ENCODE results near the gene C4BPA. TPM values are rescaled to one million over a fixed set of nuclear protein-coding genes. Genes with fewer than 3 reads are reported as not detected.

C4BPA gene
- total RNA-seq, 1 experiment from 2014 or later: not detected

DNA sequence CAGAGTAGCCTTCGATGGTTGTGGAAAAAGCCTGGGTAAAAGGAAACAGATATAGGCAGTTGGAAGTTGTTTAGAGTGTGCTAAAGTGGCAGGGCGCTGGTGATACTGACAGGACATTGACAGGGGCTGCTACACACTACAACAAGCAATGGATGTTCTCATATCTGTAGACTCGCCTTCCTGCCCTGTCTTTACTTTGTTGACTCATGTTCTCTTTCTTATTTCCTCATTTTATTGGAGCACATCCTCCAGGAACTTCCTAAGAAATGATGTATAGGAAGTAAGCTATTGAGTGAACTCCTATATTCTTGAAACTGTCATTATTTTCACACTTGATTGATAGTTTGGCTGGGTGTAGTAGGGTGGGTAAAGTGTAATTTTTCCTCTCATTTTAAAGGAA, 51.0 kb downstream of the C4BPA start:
- H3K4me3 Mint-ChIP-seq: no peak overlapping the region
- no CpG with 5 or more reads among the region's 3 CpGs for WGBS (ENCODE audit: extremely low coverage, insufficient read length, low lambda C conversion rate)
- H3K36me3 Mint-ChIP-seq (ENCODE audit: insufficient read depth in 1 of 3, low read depth in 3 of 3): no peaks in the 10 kb centered on the region
- Histone ChIP-seq H3K9ac (ENCODE audit: extremely low read depth, insufficient read length, low read length) (no peak overlapping the region), H3K23ac (ENCODE audit: insufficient read length, low read depth, low read length) (no peak overlapping the region), H2BK15ac (ENCODE audit: low read depth, low read length) (no peak overlapping the region), H2BK5ac (ENCODE audit: insufficient read length, low read length) (no peak overlapping the region), H3K27ac (ENCODE audit: insufficient read length, low read depth, low read length) (no peak overlapping the region), H2AFZ (ENCODE audit: low read length) (no peak overlapping the region), H2AK5ac (ENCODE audit: insufficient read length, low read length) (no peak overlapping the region), H2BK12ac (ENCODE audit: insufficient read length, low read depth, low read length) (no peak overlapping the region), H3K4ac (ENCODE audit: low read depth, low read length) (no peak overlapping the region), H4K5ac (ENCODE audit: insufficient read length, low read depth, low read length) (no peak overlapping the region), H3K27me3 (ENCODE audit: insufficient read depth, low read length) (no peaks in the 10 kb centered on the region), H3T11ph (ENCODE audit: low read length) (no peak overlapping the region), H4K91ac (ENCODE audit: insufficient read length, low read depth, low read length) (no peak overlapping the region), H3K18ac (ENCODE audit: insufficient read length, low read depth, low read length) (no peak overlapping the region), H4K20me1 (ENCODE audit: control insufficient read depth, insufficient read depth, insufficient read length) (no peaks in the 10 kb centered on the region), H3K23me2 (ENCODE audit: insufficient read length, low read depth, low read length, poor library complexity, severe bottlenecking) (no peaks in the 10 kb centered on the region), H3K79me1 (ENCODE audit: insufficient read depth, low read depth, low read length, poor library complexity, severe bottlenecking) (no peaks in the 10 kb centered on the region), H2BK120ac (ENCODE audit: low read depth, low read length, poor library complexity, severe bottlenecking) (no peak overlapping the region), H3K56ac (ENCODE audit: insufficient read length, low read depth, low read length) (no peak overlapping the region), H3K4me2 (ENCODE audit: insufficient read depth, insufficient read length, low read length) (no peak overlapping the region), H3K4me1 (ENCODE audit: insufficient read depth, low read length) (no peaks in the 10 kb centered on the region), H4K8ac (replicated peaks; ENCODE audit: insufficient read length, low read depth, low read length) (no peak overlapping the region), H3K79me2 (ENCODE audit: insufficient read depth, low read length) (no peaks in the 10 kb centered on the region), H2BK20ac (ENCODE audit: low read depth, low read length, poor library complexity, severe bottlenecking) (no peak overlapping the region), H3K9me3 (ENCODE audit: control insufficient read depth, low read depth, low read length) (no peaks in the 10 kb centered on the region), H3K14ac (ENCODE audit: insufficient read depth, low read length) (no peak overlapping the region)
- H3K9me3 Mint-ChIP-seq: peaks cover 3 to 4% of the 10 kb centered on the region in 2 experiments; a peak in 3 of 5 replicates
- TF ChIP-seq, protein P1, sequence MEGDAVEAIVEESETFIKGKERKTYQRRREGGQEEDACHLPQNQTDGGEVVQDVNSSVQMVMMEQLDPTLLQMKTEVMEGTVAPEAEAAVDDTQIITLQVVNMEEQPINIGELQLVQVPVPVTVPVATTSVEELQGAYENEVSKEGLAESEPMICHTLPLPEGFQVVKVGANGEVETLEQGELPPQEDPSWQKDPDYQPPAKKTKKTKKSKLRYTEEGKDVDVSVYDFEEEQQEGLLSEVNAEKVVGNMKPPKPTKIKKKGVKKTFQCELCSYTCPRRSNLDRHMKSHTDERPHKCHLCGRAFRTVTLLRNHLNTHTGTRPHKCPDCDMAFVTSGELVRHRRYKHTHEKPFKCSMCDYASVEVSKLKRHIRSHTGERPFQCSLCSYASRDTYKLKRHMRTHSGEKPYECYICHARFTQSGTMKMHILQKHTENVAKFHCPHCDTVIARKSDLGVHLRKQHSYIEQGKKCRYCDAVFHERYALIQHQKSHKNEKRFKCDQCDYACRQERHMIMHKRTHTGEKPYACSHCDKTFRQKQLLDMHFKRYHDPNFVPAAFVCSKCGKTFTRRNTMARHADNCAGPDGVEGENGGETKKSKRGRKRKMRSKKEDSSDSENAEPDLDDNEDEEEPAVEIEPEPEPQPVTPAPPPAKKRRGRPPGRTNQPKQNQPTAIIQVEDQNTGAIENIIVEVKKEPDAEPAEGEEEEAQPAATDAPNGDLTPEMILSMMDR (conservative IDR thresholded peaks at IDR 0.05): no peak
- no peak overlapping the region for H3K27ac Mint-ChIP-seq
- DNase-seq: no peak
- no peaks in the 10 kb centered on the region; the same call in 1 of the 2 replicates for H3K27me3 Mint-ChIP-seq (ENCODE audit: low read depth)
- H3K4me1 Mint-ChIP-seq: no peaks in the 10 kb centered on the region

All from H9 (cell line).